Panc1 (cell line): ENCODE results near the gene RWDD4.
"Not testable (repeated sequence)": the region's sequence is repeated elsewhere in the genome, so short reads cannot be mapped to it uniquely, and the experiment has no call there.

ENCODE experiments used
- POLR2AphosphoS5 ChIP-seq: IDR thresholded peaks from 2 replicates; pipeline ENCODE4 v1.6.1; 2012; ENCODE audit warnings: mild to moderate bottlenecking, low read depth, low read length, moderate library complexity
- TF ChIP-seq, protein P1 (sequence below): fragments of 450-650 bp; IDR thresholded peaks from 2 replicates; pipeline ENCODE4 v1.5.1; 2017; ENCODE audit warnings: mild to moderate bottlenecking
- TF ChIP-seq, protein P2 (sequence below), 2 experiments: IDR thresholded peaks; 2 replicates each; pipeline ENCODE4 v1.6.1; 2011 to 2012; ENCODE audit warnings: low read depth in 2 of 2, control low read depth in 1 of 2, low read length in 1 of 2, mild to moderate bottlenecking in 1 of 2, moderate library complexity in 1 of 2; ENCODE audit not compliant: insufficient read depth in 1 of 2

DNA sequence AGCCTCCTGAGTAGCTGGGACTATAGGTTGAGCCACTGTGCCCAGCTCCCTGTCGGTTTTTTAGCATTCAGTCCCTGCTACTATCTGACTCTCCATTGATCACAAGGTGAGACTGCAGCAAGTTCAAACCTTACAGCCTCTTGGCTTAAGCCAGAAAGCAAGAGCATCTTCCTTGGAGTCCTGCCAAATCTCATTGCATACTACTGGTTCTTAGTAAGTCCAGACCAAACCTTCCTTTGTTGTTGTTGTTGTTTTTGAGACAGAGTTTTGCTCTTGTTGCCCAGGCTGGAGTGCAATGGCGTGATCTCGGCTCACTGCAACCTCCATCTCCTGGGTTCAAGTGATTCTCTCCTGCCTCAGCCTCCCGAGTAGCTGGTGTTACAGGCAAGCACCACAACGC, 31.7 kb downstream of the RWDD4 start:
- not testable (repeated sequence) for TF ChIP-seq POLR2AphosphoS5
- TF ChIP-seq, protein P1, sequence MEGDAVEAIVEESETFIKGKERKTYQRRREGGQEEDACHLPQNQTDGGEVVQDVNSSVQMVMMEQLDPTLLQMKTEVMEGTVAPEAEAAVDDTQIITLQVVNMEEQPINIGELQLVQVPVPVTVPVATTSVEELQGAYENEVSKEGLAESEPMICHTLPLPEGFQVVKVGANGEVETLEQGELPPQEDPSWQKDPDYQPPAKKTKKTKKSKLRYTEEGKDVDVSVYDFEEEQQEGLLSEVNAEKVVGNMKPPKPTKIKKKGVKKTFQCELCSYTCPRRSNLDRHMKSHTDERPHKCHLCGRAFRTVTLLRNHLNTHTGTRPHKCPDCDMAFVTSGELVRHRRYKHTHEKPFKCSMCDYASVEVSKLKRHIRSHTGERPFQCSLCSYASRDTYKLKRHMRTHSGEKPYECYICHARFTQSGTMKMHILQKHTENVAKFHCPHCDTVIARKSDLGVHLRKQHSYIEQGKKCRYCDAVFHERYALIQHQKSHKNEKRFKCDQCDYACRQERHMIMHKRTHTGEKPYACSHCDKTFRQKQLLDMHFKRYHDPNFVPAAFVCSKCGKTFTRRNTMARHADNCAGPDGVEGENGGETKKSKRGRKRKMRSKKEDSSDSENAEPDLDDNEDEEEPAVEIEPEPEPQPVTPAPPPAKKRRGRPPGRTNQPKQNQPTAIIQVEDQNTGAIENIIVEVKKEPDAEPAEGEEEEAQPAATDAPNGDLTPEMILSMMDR: not testable (repeated sequence)
- TF ChIP-seq, protein P2, sequence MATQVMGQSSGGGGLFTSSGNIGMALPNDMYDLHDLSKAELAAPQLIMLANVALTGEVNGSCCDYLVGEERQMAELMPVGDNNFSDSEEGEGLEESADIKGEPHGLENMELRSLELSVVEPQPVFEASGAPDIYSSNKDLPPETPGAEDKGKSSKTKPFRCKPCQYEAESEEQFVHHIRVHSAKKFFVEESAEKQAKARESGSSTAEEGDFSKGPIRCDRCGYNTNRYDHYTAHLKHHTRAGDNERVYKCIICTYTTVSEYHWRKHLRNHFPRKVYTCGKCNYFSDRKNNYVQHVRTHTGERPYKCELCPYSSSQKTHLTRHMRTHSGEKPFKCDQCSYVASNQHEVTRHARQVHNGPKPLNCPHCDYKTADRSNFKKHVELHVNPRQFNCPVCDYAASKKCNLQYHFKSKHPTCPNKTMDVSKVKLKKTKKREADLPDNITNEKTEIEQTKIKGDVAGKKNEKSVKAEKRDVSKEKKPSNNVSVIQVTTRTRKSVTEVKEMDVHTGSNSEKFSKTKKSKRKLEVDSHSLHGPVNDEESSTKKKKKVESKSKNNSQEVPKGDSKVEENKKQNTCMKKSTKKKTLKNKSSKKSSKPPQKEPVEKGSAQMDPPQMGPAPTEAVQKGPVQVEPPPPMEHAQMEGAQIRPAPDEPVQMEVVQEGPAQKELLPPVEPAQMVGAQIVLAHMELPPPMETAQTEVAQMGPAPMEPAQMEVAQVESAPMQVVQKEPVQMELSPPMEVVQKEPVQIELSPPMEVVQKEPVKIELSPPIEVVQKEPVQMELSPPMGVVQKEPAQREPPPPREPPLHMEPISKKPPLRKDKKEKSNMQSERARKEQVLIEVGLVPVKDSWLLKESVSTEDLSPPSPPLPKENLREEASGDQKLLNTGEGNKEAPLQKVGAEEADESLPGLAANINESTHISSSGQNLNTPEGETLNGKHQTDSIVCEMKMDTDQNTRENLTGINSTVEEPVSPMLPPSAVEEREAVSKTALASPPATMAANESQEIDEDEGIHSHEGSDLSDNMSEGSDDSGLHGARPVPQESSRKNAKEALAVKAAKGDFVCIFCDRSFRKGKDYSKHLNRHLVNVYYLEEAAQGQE (IDR thresholded peaks at IDR 0.05; ENCODE audit: insufficient read depth in 1 of 2, low read depth in 2 of 2, low read length in 1 of 2): not testable (repeated sequence)
